Naive B cell (primary cell): ENCODE data around the gene MUC22. TPM values are rescaled to one million over a fixed set of nuclear protein-coding genes. Genes with fewer than 3 reads are reported as not detected.
A peak's percentile ranks its signal among the peaks of the same experiment; 100 is the strongest.

Experiments used
- ATAC-seq, 2 donors: fragments of 150-1000 bp; cut with Tn5 transposase; 2 replicates each; pipeline ENCODE4 v1.10.0; 2021; ENCODE audit warnings: low read depth in 2 of 2, mild to moderate bottlenecking in 2 of 2, moderate library complexity in 2 of 2
- DNase-seq: peaks from one replicate; pipeline ENCODE4 v3.0.0; 2022
- H3K27ac Mint-ChIP-seq, 6 donors: one replicate each; pipeline ENCODE4 v1.8.0; 2020 to 2022; ENCODE audit warnings: mild to moderate bottlenecking in 6 of 6, mixed read lengths in 6 of 6, moderate library complexity in 5 of 6, inconsistent platforms in 2 of 6
- H3K27me3 Mint-ChIP-seq, 3 donors: one replicate each; pipeline ENCODE4 v1.8.0; 2021 to 2022; ENCODE audit warnings: mixed read lengths in 3 of 3, mild to moderate bottlenecking in 1 of 3
- H3K36me3 Mint-ChIP-seq, 2 donors: one replicate each; pipeline ENCODE4 v1.8.0; 2020 to 2022; ENCODE audit warnings: mixed read lengths in 2 of 2, inconsistent platforms in 1 of 2, mild to moderate bottlenecking in 1 of 2
- H3K4me1 Mint-ChIP-seq, 3 donors: one replicate each; pipeline ENCODE4 v1.8.0; 2020 to 2022; ENCODE audit warnings: mixed read lengths in 3 of 3, inconsistent platforms in 1 of 3, mild to moderate bottlenecking in 1 of 3, moderate library complexity in 1 of 3
- H3K4me3 Mint-ChIP-seq, 8 donors: one replicate each; pipeline ENCODE4 v1.8.0; 2020 to 2022; ENCODE audit warnings: mild to moderate bottlenecking in 8 of 8, mixed read lengths in 8 of 8, moderate library complexity in 8 of 8, inconsistent platforms in 2 of 8
- H3K9me3 Mint-ChIP-seq, 7 donors: one replicate each; pipeline ENCODE4 v1.8.0; 2020 to 2022; ENCODE audit warnings: mixed read lengths in 7 of 7, mild to moderate bottlenecking in 5 of 7, inconsistent platforms in 2 of 7, moderate library complexity in 1 of 7
- polyA plus RNA-seq, 6 donors: library from polyadenylated mRNA; unstranded; fragments of 300-500 nt; fragmentation: Illumina TruSeq; gene quantifications; one replicate each; pipeline ENCODE4 v1.2.3, GENCODE V29; 2021; ENCODE audit warnings: low read depth in 6 of 6

Gene MUC22
- polyA plus RNA-seq, 6 donors from 2014 or later = not detected

DNA sequence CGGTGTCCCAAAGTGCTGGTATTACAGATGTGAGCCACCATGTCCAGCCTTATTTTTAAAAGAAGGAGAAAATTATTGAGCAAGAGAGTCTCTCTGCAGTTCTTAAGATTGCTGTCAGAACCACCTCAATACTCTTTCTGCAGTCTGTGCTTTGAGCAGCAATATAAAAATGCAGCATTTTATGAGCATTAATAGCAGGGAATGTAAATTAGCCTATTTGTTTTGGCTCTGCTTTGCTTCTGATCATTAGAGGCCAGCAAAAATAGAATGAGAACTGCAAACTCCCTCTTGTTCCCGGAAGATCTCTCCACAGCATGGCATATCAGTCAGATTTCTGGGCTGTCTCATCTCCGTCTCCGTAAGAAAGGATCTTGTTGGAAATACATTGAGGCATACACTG lies 66.3 kb downstream of the MUC22 start:
- Mint-ChIP-seq H3K9me3 (no peaks in the 10 kb centered on the region), H3K27ac (no peak overlapping the region), H3K4me1 (peaks cover 4 to 11% (median 9%) of the 10 kb centered on the region in 3 donors), H3K4me3 (no peak overlapping the region), H3K27me3 (peaks cover 0 to 4% (median 4%) of the 10 kb centered on the region in 3 donors), H3K36me3 (no peaks in the 10 kb centered on the region)
- ATAC-seq (no peak), DNase-seq (no peak)

- H3K9me3 Mint-ChIP-seq = no peaks in the 10 kb centered on the region
- peak overlapping the region in 7 of 8 donors; percentile 5 to 80 (median 65) for H3K4me3 Mint-ChIP-seq
- no peaks in the 10 kb centered on the region for H3K36me3 Mint-ChIP-seq
- H3K4me1 Mint-ChIP-seq = peaks cover 4 to 11% (median 9%) of the 10 kb centered on the region in 3 donors
- peak overlapping the region in 1 of 6 donors; percentile 28 for H3K27ac Mint-ChIP-seq
- H3K27me3 Mint-ChIP-seq = peaks cover 4% of the 10 kb centered on the region in 3 donors
- peak; percentile 62 for DNase-seq
- peak; percentile 62 to 83 for ATAC-seq
Observed at GRCh38 chr6:31079656-31080261, 69.5 kb downstream of the MUC22 start.

GRCh38 chr6:31081872-31082271 lies 71.6 kb downstream of the MUC22 start:
- Mint-ChIP-seq H3K36me3 (no peaks in the 10 kb centered on the region), H3K4me3 (no peak overlapping the region), H3K27ac (no peak overlapping the region), H3K27me3 (peaks cover 4 to 8% (median 4%) of the 10 kb centered on the region in 3 donors), H3K9me3 (no peaks in the 10 kb centered on the region), H3K4me1 (peaks cover 4 to 11% (median 9%) of the 10 kb centered on the region in 3 donors)
- DNase-seq (no peak), ATAC-seq (no peak)

GRCh38 chr6:31083742-31084354 lies 73.6 kb downstream of the MUC22 start:
- Mint-ChIP-seq H3K4me3 (no peak overlapping the region), H3K27ac (peak overlapping the region in 1 of 6 donors; percentile 7), H3K36me3 (no peaks in the 10 kb centered on the region), H3K4me1 (peaks cover 9 to 17% (median 11%) of the 10 kb centered on the region in 3 donors), H3K9me3 (no peaks in the 10 kb centered on the region), H3K27me3 (peaks cover 8 to 11% (median 10%) of the 10 kb centered on the region in 3 donors)
- DNase-seq (no peak), ATAC-seq (peak; percentile 15 to 22)

Other genes with a start within 250 kb of the MUC22 start
- 1 to 10 TPM; 3.6 to 8.0 (median 4.4) TPM for gene DDR1, start 126.0 kb upstream of the MUC22 start, polyA plus RNA-seq
- gene GTF2H4, start 102.3 kb upstream of the MUC22 start, polyA plus RNA-seq = 10 to 100 TPM in 3 of 6 donors, 1 to 10 TPM in 3; 7.6 to 11.5 (median 9.6) TPM
- gene VARS2, start 96.2 kb upstream of the MUC22 start, polyA plus RNA-seq = 10 to 100 TPM in 5 of 6 donors, 1 to 10 TPM in 1; 1.2 to 28.4 (median 19.4) TPM
- gene SFTA2, start 78.3 kb upstream of the MUC22 start, polyA plus RNA-seq = under 1 TPM in 1 of 6 donors, not detected in 5; 0.38 TPM
- gene MUCL3, start 69.5 kb upstream of the MUC22 start, polyA plus RNA-seq = not detected
- not detected for gene MUC21, start 26.8 kb upstream of the MUC22 start, polyA plus RNA-seq
- not detected for gene C6orf15, start 102.1 kb downstream of the MUC22 start, polyA plus RNA-seq
- not detected for gene PSORS1C1, start 104.3 kb downstream of the MUC22 start, polyA plus RNA-seq
- gene CDSN, start 110.0 kb downstream of the MUC22 start, polyA plus RNA-seq = not detected
- not detected for gene PSORS1C2, start 128.6 kb downstream of the MUC22 start, polyA plus RNA-seq
- 1 to 10 TPM; 2.6 to 6.1 (median 4.5) TPM for gene CCHCR1, start 147.3 kb downstream of the MUC22 start, polyA plus RNA-seq
- 10 to 100 TPM in 4 of 6 donors, 1 to 10 TPM in 2; 8.4 to 12.3 (median 11.5) TPM for gene TCF19, start 148.1 kb downstream of the MUC22 start, polyA plus RNA-seq
- under 1 TPM in 2 of 6 donors, not detected in 4; 0.25 to 0.40 TPM for gene POU5F1, start 160.2 kb downstream of the MUC22 start, polyA plus RNA-seq